K562 (cell line): Measurements from ENCODE around the gene OR2V1. TPM values are rescaled to one million over a fixed set of nuclear protein-coding genes. Genes with fewer than 3 reads are reported as not detected.

Experiments used
- ATAC-seq: fragments of 200-7000 bp; cut with Tn5 transposase; 3 replicates; pipeline ENCODE4 v1.9.1; 2020; ENCODE audit warnings: moderate library complexity
- BruUV-seq: library from RNA; stranded (reverse); fragments of 400-500 nt; replicated peaks from 2 replicates; lab custom pipeline; 2021; lab: Mats Ljungman, UMichigan
- CTCF ChIA-PET: fragments of 300-600 bp; formaldehyde crosslinking; extraction: SDS; loops from one replicate; lab custom pipeline; 2021; ENCODE audit warnings: low intra/inter-chr PET ratio; lab: Yijun Ruan, JAX
- POLR2A ChIA-PET: fragments of 300-600, 350-650 bp; sonication (Branson Sonifier 250); formaldehyde crosslinking; extraction: SDS; loops from one replicate; lab custom pipeline; 2021; ENCODE audit warnings: antibody characterized with exemption, inconsistent platforms; lab: Yijun Ruan, JAX
- DNase-seq, 4 experiments: peaks; one replicate each; pipeline versions ENCODE4 v3.0.0 to v3.0.0-alpha.2; 2011 to 2018; ENCODE audit warnings: low spot score in 3 of 4, mixed read lengths in 3 of 4; ENCODE audit errors: extremely low read depth in 1 of 4
- FAIRE-seq: peaks from 2 replicates; lab custom pipeline; 2011; peaks lifted over from hg19 to GRCh38; lab: Jason Lieb, UNC
- H2AFZ ChIP-seq: 2 replicates; pipeline ENCODE4 v1.6.0; 2011; ENCODE audit warnings: low read depth, low read length, control low read depth, inconsistent platforms
- H3K27ac ChIP-seq: fragments of 200-600 bp; 3 replicates; pipeline ENCODE4 v1.8.0; 2011; ENCODE audit warnings: low read depth, mild to moderate bottlenecking, control low read depth, inconsistent platforms, low read length, moderate library complexity, mixed read lengths; ENCODE audit errors: extremely low read depth
- H3K27me3 ChIP-seq, 2 experiments: fragments of 300-600 bp in 1 of 2; 2 replicates in 1 of 2; 3 replicates in 1 of 2; pipeline versions ENCODE4 v1.6.0 to v1.8.0; 2011; ENCODE audit warnings: inconsistent platforms in 2 of 2, low read length in 2 of 2, mild to moderate bottlenecking in 1 of 2, mixed read lengths in 1 of 2, moderate library complexity in 1 of 2; ENCODE audit not compliant: control insufficient read depth in 2 of 2, insufficient read depth in 2 of 2
- H3K36me3 ChIP-seq: fragments of 300-600 bp; 3 replicates; pipeline ENCODE4 v1.8.0; 2011; ENCODE audit warnings: mild to moderate bottlenecking, low read length, inconsistent platforms; ENCODE audit not compliant: control insufficient read depth, insufficient read depth
- H3K4me1 ChIP-seq, 2 experiments: fragments of 200-600 bp in 1 of 2; replicated peaks in 1 of 2; 2 replicates in 1 of 2; 3 replicates in 1 of 2; pipeline versions ENCODE4 v1.5.1 to v1.8.0; 2011; ENCODE audit warnings: inconsistent platforms in 2 of 2, low read length in 2 of 2, mild to moderate bottlenecking in 1 of 2, mixed read lengths in 1 of 2, moderate library complexity in 1 of 2; ENCODE audit not compliant: control insufficient read depth in 2 of 2, insufficient read depth in 2 of 2
- H3K4me2 ChIP-seq: 2 replicates; pipeline ENCODE4 v1.6.1; 2011; ENCODE audit warnings: low read length, control low read depth, inconsistent platforms, mixed read lengths; ENCODE audit not compliant: insufficient read depth
- H3K4me3 ChIP-seq: fragments of 200-600 bp; sonication (generic), shearing (Covaris generic); 2 replicates; pipeline ENCODE4 v1.5.1; 2016; ENCODE audit warnings: control low read depth, inconsistent platforms
- H3K79me2 ChIP-seq: fragments of 200-600 bp; 3 replicates; pipeline ENCODE4 v1.8.0; 2011; ENCODE audit warnings: low read length, inconsistent platforms; ENCODE audit not compliant: control insufficient read depth, insufficient read depth
- H3K9ac ChIP-seq, 2 experiments: 2 replicates each; pipeline versions ENCODE4 v1.6.0 to v1.6.1; 2011; ENCODE audit warnings: low read depth in 2 of 2, low read length in 2 of 2, control low read depth in 1 of 2, inconsistent platforms in 1 of 2, mild to moderate bottlenecking in 1 of 2, mixed read lengths in 1 of 2; ENCODE audit not compliant: insufficient read depth in 1 of 2
- H3K9me1 ChIP-seq: one replicate; pipeline ENCODE4 v1.6.0; 2011; ENCODE audit warnings: inconsistent platforms, mild to moderate bottlenecking, low read length, moderate library complexity; ENCODE audit not compliant: control insufficient read depth, insufficient read depth
- H3K9me3 ChIP-seq: replicated peaks from 2 replicates; pipeline ENCODE4 v1.5.1; 2011; ENCODE audit warnings: low read depth, low read length, inconsistent platforms; ENCODE audit not compliant: control insufficient read depth, insufficient read depth
- H4K20me1 ChIP-seq: replicated peaks from 2 replicates; pipeline ENCODE4 v1.6.1; 2011; ENCODE audit warnings: low read length, inconsistent platforms, mixed read lengths; ENCODE audit not compliant: control insufficient read depth, insufficient read depth
- CBFA2T3 ChIP-seq: fragments of 450-650 bp; IDR thresholded peaks from 2 replicates; pipeline ENCODE4 v1.6.1; 2017
- CBFB ChIP-seq: sonication (generic); formaldehyde crosslinking; IDR thresholded peaks from 2 replicates; pipeline ENCODE4 v1.4.0; 2020; ENCODE audit warnings: mild to moderate bottlenecking, missing genetic modification reagents
- GMEB1 ChIP-seq: fragments of 250-450 bp; sonication (Bioruptor Pico); IDR thresholded peaks from 2 replicates; pipeline ENCODE4 v1.4.0; 2020; ENCODE audit warnings: mild to moderate bottlenecking
- HNRNPLL ChIP-seq: fragments of 200-400 bp; formaldehyde crosslinking; IDR thresholded peaks from 2 replicates; pipeline ENCODE4 v1.6.1; 2017; ENCODE audit warnings: low read length, low read depth, mild to moderate bottlenecking; ENCODE audit not compliant: poor library complexity, severe bottlenecking
- KLF1 ChIP-seq: fragments of 450-650 bp; IDR thresholded peaks from 2 replicates; pipeline ENCODE4 v1.6.1; 2016; ENCODE audit warnings: missing genetic modification characterization, missing compliant biosample characterization
- MAFF ChIP-seq: IDR thresholded peaks from 2 replicates; pipeline ENCODE4 v1.6.1; 2012; ENCODE audit warnings: low read length, improper control_type of control experiment
- NUFIP1 ChIP-seq: fragments of 450-650 bp; IDR thresholded peaks from 2 replicates; pipeline ENCODE4 v1.6.1; 2018; ENCODE audit not compliant: partially characterized antibody
- POLR2AphosphoS5 ChIP-seq: IDR thresholded peaks from 2 replicates; pipeline ENCODE4 v1.6.1; 2011; ENCODE audit warnings: mild to moderate bottlenecking, low read depth, low read length, moderate library complexity; ENCODE audit not compliant: control insufficient read depth, insufficient read depth
- TRIM28 ChIP-seq: fragments of 450-650 bp; IDR thresholded peaks from 2 replicates; pipeline ENCODE4 v1.6.1; 2017
- ZNF274 ChIP-seq: IDR thresholded peaks from 2 replicates; pipeline ENCODE4 v1.6.1; 2011; ENCODE audit warnings: low read depth, mild to moderate bottlenecking, low read length, moderate library complexity, borderline replicate concordance
- WGBS: fragments of 100-300 bp; shearing (Covaris generic); methylation state at CpG from one replicate; pipeline ENCODE4 v1.1.6; 2016; ENCODE audit warnings: low coverage, mixed read lengths; ENCODE audit not compliant: insufficient coverage; ENCODE audit errors: missing lambda C conversion rate; 5-methylcytosine and 5-hydroxymethylcytosine counted together
- in situ Hi-C: fragments of 300-500 bp; cut with MboI; formaldehyde crosslinking; loops from 4 replicates; pipeline ENCODE4 v1.15.0; 2018; ENCODE audit warnings: inconsistent platforms, mixed read lengths
- intact Hi-C: fragments of 100-400 bp; cut with micrococcal nuclease; formaldehyde crosslinking; loops from 2 replicates; pipeline ENCODE4 v1.14.2; 2022
- polyA plus RNA-seq, 8 experiments: library from polyadenylated mRNA; depleted of rRNA in 4 of 8; stranded (reverse) in 5 of 8; unstranded in 3 of 8; fragments of >200 nt; fragmentation: Nextera tagmentation in 2 of 8; fragmentation: Illumina TruSeq in 1 of 8; extraction: Ambion mirVana in 2 of 8; extraction: Trizol in 1 of 8; gene quantifications; 2 replicates each; pipeline versions ENCODE4 v1.2.1 to v1.2.3, GENCODE V29; 2011 to 2014; ENCODE audit warnings: inconsistent platforms in 1 of 8, missing spikeins in 1 of 8
- total RNA-seq, 7 experiments: library from RNA; depleted of rRNA in 6 of 7; stranded (reverse); fragments of >200 nt in 6 of 7; fragmentation: Illumina TruSeq in 2 of 7; extraction: Trizol in 2 of 7; gene quantifications; 2 replicates each; pipeline versions ENCODE4 v1.2.1 to v1.2.3, GENCODE V29; 2011 to 2021; ENCODE audit warnings: low replicate concordance in 1 of 7

Gene OR2V1
- total and polyA plus RNA-seq, 9 of the 15 experiments (the other 6 are each of a cell fraction or from before 2014, with no cell fraction given) = 0.04 to 0.28 (median 0.15) TPM; not detected in 5

DNA sequence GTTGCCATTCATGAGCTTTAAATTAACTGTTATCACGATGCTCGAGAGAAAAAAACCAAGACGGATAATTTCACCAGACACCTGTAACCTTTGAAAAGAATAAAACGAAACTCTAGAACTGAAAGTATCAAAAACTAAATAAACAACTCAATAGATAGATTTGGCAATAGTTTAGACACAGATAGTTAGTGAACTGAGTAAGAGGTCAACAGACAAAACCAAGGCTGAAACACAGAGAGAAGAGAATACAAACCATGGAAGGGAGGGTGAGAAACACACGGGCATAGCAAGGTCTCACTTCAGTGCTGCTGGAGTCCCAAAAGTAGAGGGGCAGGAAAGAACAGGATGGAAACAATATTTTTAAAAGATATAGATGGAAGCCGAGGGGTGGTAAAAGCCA, 3.3 kb upstream of the OR2V1 start:
- peak overlapping the region in 1 of 2 experiments; percentile 54; a peak in 1 of 4 replicates for H3K9ac ChIP-seq
- peak overlapping the region; percentile 78 for H2AFZ ChIP-seq
- peaks cover 21 to 33% of the 10 kb centered on the region in 2 experiments for H3K4me1 ChIP-seq
- BruUV-seq = no TSS peak
- H3K9me1 ChIP-seq = no peaks in the 10 kb centered on the region
- H3K27me3 ChIP-seq = no peaks in the 10 kb centered on the region
- DNase-seq (no peak), FAIRE-seq (no peak), ATAC-seq (no peak)
- 38% methylated on average over 6 of the region's 6 CpGs for WGBS
- peaks cover 6% of the 10 kb centered on the region; the same call in 1 of the 2 replicates for H3K9me3 ChIP-seq
- peak overlapping the region; percentile 64; the same call in 2 of the 3 replicates for H3K27ac ChIP-seq
- peak overlapping the region; percentile 69 for H3K4me2 ChIP-seq
- ChIA-PET CTCF (interaction anchor here (0.6 kb wide), 1 partner anchor 39 kb away, joined by 3 read pairs; no protein-coding TSS in a partner anchor), POLR2A (interaction anchor here (0.7 to 1.1 kb wide), 4 partner anchors 13 to 91 kb away, joined by 3 to 5 read pairs (median 3); partner anchors contain the start of gene OR2V2)
- intact Hi-C loops = no loop called here
- no peaks in the 10 kb centered on the region for H3K36me3 ChIP-seq
- in situ Hi-C loops = loop anchor here (10.0 kb wide), 1 partner anchor 189 kb away; no protein-coding TSS in a partner anchor
- no peaks in the 10 kb centered on the region for H4K20me1 ChIP-seq
- H3K79me2 ChIP-seq = no peaks in the 10 kb centered on the region
- H3K4me3 ChIP-seq = no peak overlapping the region
- TF ChIP-seq GMEB1 (CRISPR knock-in tag) (no peak), NUFIP1 (no peak), ZNF274 (no peak), MAFF (no peak), TRIM28 (no peak), CBFB (CRISPR knock-in tag) (no peak), POLR2AphosphoS5 (no peak), KLF1 (no peak), CBFA2T3 (no peak), HNRNPLL (no peak)
